Measurements from ENCODE around the gene IQCE.
"Not testable (repeated sequence)": the region's sequence is repeated elsewhere in the genome, so short reads cannot be mapped to it uniquely, and the experiment has no call there.

Gene IQCE

DNA sequence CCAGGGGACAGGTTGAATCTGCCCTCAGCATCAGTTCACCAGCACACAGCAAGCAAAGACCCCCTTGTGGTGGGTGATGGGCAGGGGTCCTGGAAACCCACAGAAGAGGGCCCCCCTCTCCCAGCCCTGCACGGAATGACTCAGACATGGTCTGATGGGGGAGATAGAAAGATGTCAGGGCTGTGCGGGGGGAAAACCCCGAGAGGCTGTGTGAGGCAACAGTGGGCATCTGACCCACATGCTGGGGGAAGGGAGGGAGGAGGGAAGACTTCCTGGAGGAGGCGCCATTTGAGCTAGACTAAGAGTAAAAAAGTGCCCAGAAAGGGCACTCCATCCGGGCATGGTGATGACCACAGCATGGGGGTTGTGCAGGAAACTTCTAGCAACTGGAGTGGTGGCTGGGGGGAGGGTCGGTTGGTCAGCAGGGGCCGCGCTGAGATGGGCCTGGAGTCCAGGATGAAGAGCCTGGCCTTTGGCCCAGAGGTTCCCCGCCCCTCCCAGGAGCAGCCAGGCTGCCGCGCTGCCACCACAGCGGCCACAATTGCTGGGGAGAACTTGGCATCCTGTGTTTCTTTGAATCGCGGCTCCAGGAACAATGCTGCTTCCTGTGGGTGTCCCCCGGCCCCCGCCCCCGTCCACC lies 36.7 kb upstream of the IQCE start:
- DNase-seq (ENCODE audit: low read depth): no peak

DNA sequence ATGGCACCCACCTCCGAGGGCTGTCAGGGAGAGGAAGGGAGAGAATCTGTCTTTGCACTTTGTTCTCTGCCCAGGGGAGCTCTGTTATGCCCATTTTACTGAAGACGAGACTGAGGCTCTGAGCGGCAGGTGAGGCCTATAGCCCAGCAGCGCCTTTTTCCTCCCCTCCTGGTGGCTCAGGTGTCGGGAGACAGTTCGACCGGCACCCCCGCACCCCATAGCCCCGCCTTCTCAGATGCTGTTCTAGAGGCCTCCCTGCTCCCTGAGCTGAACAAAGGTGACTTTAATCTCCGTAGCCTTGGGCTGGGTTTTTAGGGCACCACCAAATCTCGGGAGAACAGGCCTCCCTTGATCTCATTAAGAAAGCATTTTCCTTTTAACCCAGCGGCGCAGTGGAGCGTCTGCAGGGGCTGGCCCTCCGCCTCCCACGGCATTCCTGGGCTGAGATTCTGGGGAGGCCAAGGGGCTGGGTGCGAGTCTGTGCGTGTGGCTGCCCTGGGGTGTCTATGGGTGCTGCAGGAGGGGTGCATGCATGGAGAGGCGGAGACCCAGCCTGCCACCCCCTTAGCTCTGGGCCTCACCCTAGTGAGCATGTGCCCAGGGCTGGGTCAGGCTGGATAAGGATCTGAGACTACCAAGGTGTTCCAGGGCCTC lies 35.9 kb upstream of the IQCE start:
- DNase-seq (ENCODE audit: low read depth): peak; percentile 74

DNA sequence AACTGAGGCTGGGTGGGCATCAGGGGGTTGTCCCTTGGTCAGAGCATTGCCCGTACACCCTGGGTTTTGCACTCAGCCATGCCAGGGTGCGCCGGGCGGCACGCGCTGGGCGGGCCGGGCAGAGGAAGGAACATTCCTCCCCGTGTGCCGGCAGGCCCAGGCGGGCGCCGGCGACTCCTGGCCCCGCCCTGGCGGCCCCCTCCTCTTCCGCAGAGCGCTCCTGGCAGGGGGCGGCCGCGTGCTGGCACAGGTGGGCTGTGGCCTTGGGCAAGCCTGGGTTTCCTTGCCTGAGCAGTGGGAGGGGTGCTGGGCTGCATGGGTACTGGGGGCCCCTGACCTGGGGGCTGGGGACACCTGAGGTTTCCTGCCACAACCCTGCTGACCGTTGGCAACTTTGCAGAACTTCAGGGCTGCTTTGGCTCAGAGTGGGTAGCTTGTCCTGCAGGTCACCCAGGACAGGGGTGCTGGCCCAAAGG lies 35.3 kb upstream of the IQCE start:
- no peak for DNase-seq (ENCODE audit: low read depth)

DNA sequence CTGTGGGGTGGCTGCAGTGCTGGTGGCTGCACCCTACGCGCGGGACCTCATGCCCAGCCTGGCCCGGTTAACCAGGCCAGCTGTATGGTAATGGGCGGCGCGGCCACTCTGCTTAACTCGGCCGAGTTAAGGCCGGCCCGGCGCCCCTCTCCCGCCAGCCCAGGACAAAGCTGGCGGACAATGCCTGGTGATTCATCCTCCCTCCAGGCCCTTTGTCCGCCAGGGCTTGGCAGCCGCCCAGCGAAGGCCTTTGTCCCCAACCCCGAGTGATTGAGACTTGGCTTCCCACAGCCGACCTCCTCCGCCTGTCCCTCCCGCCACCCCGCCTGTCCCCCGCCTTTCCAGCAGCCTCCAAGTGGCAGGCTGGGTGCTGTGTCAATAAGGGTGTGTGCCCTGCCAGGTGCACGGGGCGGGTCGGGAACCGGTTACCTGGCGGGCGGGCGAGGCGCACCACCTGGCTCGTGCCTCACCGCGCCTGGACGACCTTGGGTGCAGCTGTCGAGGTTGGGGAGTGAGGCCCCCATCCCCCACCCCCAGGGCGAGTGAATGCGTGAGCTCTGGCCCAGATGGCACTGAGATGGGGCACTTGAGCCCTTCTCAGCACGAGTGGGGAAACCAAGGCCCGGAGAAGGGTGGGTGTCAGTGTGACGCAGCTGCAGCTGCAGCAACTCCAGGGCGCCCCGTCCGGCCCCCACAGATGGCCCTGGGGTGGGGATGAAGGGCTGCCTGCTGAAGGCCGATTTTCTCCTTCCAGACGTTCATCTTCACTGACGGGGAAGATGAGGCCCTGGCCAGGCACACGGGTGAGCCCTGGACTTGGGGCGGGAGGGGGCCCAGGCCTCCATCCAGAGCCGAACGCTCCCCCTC lies 34.6 kb upstream of the IQCE start:
- DNase-seq (ENCODE audit: low read depth): peak; percentile 47

DNA sequence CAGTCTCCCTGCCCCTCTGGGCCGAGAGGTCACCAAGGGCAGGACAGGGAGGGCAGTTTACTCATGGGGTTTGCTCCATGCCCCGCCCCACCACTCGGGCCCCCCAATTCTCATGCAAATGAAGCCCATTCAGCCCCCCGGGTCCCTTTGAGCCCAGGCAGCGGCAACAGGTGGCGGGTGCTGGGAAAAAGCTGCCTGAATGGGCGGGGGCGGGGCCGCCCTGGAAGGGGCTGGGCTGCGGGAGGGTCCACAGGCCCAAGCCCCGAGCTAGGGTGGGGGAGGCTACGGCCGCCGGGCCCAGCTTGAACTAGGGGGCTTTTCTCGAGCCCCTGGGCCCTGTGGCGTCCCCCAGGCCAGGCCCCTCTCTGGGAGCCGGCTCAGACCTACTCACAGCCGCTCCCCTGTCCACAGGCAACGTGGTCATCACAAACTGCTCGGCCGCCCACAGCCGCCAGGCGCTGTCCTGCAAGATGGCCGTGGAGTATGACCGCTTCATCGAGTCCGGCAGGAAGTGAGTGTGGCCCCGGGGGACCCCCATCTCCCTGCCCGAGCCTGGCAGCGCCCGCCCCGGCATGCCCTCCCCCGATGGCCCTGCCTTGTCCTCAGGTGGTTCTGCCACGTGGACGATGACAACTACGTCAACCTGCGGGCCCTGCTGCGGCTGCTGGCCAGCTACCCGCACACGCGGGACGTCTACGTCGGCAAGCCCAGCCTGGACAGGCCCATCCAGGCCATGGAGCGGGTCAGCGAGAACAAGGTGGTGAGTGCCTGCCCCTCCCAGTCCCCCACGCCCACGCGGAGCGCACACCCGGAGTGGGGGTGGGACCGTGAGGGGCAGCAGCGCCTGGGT lies 33.7 kb upstream of the IQCE start:
- DNase-seq (ENCODE audit: low read depth): no peak

DNA sequence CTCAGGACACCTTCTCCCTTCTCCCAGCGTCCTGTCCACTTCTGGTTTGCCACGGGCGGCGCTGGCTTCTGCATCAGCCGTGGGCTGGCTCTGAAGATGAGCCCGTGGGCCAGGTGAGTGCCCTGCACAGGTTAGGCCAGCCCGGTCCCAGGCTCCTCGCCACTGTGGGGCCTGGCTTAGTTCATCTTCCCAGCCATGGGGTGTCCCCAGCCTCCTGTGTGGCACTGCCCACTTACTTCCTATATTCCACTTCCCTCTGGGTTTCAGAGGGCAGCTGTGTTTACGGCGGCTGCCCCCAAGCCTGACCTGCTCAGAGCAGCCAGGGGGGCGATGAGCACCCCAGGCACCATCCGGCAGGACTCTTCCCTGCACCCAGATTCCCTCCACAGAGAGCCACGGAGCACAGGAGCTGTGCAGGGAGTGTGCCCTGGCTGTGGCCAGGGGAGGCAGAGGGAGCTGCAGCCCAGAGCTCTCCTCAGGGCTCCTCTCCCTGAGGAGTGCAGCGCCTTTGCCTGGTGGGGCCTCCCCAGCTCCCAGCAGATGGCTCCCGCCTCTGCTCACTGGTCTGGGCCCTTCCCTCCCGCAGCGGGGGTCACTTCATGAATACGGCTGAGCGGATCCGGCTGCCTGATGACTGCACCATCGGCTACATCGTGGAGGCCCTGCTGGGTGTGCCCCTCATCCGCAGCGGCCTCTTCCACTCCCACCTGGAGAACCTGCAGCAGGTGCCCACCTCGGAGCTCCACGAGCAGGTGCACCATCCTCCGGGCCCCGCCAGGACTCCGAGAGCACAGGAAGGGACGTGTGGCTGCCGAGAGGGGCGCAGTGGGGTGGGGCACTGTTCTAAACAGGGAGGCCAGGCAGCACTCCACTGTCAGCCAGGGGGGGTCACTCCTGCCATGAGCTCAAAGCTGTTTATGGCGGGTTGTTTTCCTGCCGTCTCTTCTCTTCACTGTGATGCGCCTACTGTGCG lies 32.8 kb upstream of the IQCE start:
- no peak for DNase-seq (ENCODE audit: low read depth)

DNA sequence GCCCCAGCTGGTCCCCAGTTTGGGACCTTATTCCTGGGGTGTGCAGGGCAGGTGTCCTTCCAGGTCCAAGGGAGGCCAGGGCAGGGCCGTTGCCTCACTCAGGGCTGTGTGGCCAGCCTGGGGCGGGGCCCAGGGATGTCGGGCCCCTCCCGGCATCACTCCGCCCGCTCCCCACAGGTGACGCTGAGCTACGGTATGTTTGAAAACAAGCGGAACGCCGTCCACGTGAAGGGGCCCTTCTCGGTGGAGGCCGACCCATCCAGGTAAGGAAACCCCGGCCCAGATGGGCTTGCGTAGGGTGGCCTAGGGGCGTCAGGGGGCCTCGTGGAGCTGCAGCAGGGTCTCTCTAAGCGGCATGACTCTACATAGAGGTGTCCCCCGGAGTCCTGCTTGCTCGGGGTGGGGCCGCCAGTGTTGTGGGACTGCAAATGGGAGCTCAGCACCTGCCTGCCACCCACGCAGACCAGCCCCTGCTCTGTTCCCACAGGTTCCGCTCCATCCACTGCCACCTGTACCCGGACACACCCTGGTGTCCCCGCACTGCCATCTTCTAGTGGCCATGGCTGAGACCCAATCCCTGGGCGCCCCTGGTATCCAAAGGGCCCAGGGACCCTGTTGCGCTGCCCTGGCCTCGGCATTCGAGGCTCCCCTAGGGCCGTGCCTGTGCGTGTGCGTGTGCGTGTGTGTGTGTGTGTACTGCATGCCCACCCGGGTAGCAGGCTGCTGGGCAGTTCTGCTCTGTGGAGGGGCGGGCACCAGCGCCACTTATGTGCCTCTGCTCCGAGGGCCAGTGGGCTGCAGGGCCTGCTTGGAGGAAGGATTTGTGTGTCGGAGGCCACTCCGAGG lies 31.9 kb upstream of the IQCE start:
- DNase-seq (ENCODE audit: low read depth): no peak

DNA sequence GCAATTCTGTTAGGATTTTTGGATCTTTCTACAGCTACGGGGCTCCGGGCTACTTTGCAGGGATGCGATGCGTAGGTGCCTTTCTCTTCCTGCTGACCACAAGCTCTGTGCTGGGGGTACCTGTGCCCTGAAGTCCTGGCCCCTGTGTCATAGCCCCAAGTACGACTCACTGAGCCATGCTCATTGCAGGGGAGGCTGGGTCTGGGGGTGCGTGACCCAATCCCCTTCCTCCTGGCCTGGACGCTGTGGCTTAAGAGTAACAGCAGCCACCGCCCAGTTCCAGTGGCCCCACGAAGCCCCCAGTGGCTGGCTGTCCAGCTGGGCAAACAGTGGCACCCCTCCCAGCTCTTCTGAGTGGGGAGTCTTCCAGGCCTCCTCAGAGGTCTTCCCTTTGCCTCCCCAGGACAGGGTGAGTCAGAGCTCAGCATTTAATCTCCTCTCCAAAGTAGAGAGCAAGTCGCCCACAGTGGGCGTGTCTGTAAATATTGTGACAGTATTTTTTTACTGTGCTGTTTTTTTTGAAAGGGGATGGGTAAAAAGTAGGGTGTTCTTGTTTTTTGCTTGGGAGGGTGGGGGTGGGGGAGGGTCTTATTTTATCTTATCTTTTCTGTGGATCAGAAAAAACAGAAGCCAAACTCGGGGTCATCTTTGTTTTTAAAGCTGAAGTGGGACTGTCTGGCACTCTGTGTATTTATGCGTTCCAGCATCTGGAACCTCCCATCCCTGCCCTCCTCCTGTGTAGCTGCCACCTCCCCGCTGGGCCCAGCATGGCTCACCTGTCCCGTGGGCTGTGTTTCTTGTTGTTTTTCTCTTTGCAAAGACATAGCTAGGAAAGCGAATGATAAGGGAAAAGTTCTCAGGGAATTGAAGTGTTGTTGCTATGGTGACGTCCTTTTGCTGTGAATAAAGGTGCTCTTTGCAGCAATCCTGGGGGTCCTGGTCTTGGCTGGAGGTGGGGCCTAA lies 31.0 kb upstream of the IQCE start:
- peak; percentile 75 for DNase-seq (ENCODE audit: low read depth)

DNA sequence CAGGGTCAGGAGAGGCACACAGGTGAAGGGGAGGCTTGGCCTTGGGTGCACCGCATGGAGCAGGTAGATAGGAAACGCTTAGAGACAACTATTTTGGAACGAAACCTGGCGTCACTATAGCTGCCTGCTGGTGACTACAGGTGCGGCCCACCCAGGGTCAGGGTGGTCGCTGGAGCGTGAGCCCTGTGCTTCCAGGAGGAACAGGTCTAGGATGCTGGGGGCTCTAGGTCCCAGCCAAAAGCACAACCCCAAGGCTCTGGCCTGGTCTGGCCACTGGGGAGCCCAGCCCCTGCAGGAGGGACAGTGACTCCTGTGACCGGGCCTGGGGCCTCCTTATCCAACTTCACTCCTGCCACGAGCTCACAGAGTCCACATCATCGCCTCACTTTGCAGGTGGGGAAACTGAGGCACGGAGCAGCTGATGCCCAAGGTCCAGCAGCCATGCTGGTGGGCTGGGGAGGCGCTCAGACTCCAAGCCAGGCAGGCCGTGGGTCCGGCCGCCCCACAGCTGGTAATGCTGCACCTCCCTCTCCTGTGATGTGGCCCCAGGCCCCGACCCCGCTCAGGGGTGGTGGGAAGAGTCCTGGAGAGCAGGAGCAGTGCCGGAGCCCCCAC lies 30.2 kb upstream of the IQCE start:
- DNase-seq (ENCODE audit: low read depth): no peak

DNA sequence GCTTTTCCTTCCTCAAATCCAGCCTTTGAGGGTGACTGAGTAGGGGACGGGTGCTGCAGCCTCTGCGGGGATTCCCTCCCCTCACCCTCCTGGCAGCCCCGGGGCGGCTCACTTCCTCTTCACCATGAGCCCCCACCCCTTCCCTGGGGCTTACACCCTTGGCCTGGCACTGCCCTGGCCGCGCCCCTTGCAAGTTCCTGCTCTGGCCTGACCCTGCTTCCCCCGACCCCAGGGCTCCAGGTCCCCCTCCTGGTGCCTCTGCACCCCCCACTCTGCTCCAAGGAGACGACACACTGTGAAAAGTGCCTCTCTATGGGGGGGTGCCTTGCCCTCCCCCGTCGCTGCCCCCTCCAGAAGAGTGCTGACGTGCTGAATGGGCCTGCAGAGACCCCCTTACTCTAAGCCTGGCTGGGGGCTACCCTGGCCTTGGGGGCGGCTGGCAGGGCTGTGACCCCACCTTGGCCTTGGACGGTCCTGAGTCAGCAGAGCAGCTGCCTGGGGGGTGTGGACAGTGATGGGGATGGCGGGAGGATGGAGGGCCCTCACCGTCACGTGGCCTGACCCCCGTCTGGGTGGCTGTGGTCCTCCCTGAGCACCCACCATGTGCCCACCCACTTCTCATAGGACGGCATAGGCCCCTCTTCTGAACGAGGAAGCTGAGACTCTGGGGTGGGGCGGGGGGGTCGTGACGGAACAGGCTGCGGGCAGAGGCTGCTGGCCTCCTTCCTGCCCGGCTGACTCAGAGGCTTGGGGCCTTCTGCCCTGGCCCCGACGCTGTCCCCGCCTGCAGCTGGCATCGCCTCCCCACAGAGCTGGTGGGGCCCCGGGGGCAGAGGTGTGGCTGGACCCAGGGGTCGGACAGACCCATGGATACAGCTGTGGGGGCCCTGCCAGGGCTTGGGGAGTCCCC lies 29.4 kb upstream of the IQCE start:
- peak; percentile 57 for DNase-seq (ENCODE audit: low read depth)

DNA sequence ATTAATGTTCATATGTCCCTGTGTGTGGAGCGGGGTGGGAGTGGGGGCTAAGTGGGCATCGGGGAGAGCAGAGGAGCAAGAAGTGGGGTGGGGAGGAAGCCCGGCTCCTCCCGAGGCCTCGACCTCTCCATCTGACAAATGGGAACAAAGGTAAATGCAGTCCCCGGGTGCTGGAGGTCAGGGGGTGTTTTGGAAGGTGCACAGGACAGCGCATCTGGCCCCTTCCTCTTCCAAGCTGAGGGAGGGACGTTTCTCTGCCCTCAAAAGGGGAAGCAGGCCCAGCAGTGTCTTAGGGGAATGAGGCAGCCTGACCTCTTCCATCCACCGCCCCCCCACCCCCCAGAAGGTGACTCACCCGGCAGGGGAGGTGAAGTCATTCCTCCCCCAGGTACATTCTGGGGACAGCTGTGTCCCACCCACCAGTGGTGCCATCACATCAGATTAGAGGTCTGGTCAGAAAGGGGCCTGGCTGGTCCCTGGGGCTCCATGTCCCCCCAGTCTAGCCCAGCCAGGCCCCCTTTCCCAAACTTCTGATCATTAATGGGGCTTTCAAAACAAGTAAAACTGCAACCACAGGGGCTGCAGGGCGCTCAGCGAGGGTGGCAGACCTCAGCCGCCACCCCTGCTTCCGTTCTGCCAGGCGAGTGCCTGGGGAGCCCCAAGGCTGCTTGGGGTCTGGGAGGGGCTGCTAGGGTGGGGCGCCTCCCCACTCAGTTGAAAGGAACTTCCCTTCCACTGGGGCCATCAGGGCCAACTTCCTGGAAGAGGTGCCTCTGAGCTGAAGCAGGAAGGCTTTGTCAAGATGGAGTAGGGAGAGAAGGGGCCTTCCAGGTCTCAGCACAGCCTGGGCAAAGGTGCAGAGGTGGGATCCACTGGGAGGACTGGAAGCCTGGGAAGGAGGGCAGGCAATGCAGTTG lies 28.4 kb upstream of the IQCE start:
- no peak for DNase-seq (ENCODE audit: low read depth)

DNA sequence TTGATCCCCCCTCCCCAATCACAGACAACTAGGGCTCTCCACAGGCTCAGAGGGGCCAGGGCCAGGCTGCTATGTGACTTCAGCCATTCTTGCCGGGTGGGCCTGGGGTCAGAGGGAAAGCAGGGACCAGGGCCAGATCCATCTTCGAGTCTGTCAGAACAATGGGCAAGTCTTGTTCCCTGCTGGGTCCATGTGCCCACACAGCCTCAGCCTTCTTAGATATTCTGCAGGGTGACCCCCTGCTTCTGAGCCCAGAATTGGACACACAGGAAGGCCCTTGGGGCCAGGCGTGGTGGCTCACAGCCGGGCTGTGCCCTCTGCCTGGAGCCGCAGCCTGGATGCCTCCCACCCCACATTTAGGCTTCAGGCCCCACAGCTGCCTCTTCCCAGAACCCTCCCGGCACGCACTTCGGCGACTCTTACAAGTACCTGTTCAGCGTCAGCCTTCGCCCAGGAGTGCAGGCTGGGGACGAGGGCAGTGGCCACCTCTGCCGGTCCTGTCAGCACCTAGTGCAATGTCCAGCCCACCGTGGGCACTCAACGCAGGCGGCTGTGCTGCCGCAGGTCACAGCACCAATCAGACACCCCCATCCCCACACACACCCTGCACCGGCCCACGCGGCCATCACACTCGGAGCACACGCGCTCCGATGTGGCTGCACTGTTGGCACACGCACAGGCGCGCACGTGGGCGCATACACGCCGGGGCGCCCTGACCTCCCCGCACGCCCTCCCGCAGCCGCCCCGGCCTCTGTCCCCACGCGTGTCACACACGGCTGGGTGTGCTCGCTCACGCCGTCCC lies 27.6 kb upstream of the IQCE start:
- DNase-seq (ENCODE audit: low read depth): not testable (repeated sequence)

DNA sequence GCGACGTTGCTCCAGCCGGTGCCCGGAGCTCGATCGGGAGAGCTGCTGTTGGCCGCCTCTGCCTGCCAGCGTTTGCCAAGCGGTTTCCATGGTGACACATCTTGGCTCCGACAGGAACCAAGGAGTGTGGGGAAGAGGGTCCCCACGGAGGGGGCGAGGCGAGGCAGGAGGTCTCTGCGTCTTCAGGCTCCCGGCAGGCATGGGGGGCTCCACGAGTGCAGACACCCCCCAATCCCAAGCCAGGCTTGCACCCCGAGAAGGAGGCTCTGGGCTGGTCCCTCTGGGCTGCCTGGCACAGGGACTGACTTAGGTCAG lies 27.0 kb upstream of the IQCE start:
- DNase-seq (ENCODE audit: low read depth): not testable (repeated sequence)

DNA sequence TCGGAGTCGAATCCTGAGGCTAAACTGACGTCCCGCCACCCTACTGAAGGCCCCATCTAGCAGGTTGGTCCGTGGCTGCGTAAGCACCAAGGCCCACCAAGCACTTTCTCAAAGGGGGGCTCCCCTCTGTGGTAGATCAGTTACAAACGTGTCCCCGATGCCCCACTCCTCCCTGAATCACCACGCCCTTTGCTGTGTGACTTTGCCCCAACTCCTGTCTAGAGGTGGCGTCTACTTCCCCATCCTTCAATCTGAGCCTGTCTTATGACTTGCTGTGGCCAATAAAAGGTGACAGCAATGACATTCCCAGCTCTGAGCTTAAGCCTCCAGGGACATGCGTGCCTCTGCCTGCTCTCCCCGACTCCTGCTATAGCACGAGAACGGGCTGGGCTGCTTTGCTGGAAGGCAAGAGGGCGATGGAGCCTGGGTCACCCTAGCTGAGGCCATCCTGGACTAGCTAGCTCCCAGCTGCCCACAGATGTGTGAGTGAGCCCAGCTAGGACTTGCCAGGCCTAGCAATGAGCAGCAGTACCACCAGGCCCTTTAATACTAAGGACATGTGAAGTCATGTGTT lies 26.5 kb upstream of the IQCE start:
- not testable (repeated sequence) for DNase-seq (ENCODE audit: low read depth)

DNA sequence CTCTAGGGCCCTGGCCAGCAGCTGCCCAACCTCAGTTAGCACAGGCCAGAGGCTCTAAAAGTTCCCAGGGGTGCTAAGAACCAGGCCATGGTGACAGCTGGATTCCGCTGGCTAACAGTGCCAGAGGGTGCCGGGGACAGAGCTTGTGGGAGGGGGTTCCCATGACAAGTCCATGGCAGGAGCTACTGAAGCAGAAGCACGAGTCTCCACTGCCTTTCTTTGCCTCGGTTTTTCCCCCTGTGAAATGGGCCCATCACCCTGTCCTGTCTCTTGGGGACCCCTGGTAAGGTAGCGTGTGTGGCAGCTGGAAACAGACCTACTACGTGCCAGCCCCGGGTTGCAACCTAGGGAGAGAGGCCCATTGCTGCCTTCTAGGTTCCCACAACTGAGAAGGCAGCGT lies 26.0 kb upstream of the IQCE start:
- DNase-seq (ENCODE audit: low read depth): not testable (repeated sequence)

All from iris pigment epithelial cell (primary cell).